CD4-positive, alpha-beta T cell treated with Interleukin-15 for 1 hour (primary cell): ENCODE measurements around the gene PRXL2A.

Source experiments
- DNase-seq: peaks from one replicate; pipeline ENCODE4 v3.0.0-alpha.2; 2020

The PRXL2A gene

DNA sequence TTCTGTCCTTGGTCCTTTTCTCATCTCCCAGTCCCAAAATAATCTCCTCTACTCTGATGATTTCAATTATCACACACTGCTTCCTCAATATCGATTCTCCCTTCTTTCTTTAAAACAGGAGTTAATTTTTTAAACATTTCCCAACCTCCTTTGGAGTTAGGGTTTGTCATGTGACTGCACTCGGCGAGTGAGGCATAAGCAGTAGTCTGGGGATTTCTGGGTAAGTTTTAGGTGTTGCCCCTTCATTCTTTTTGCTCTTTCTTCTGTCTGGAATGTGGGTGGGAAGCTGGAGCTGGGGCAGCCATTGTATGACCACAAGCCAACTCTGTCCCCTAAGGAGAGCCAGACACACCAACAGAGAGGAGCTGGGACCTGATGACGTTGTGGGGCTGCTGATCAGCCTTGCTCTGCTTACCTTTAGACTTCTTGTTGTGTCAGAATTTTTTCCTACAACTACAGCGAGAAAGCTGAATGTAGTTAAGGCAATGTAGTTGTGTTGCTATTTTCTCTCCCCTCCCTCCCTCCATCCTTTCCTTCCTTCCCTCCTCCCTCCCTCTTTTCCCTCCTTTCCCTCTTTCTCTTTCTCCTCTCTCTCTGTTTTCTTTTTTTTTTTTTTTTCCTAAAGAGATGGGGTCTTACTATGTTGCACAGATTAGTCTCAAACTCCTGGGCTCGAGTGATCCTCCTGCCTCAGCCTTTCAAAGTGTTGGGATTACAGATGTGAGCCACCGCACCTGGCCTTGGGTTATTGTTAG lies 39.3 kb downstream of the PRXL2A start:
- no peak for DNase-seq

DNA sequence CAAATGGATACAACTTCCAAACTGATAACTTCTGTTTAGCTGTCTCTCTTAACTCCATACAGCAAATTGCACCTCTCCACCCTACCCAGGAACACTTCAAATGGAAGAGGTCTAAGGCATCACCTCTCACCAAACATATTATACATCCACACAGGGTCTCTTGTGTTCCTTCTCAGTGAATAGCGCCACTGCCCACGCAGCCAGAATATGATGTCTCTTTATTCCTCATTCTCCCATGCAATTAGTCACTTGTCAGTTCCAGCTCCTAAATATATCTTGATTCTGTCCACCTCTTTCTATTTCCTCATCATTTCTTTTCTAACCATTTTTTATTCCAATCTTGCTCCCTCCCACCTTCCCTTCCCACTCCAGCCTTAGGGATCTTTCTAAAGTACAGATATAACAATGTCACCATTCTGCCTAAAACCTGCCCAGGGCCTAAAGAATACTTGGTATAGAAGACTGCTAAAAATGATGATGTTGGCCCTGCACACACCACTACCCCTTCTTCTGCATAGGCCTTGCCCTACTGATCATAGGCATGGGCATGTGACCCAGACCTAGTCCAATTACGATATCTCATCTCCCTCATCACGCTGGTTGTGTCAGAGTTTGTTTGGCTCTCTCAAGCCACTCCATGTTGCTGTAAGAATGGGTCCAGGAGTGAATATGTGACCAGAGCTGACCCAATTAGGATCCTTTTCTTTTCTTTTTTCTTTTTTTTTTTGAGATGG lies 40.0 kb downstream of the PRXL2A start:
- no peak for DNase-seq

DNA sequence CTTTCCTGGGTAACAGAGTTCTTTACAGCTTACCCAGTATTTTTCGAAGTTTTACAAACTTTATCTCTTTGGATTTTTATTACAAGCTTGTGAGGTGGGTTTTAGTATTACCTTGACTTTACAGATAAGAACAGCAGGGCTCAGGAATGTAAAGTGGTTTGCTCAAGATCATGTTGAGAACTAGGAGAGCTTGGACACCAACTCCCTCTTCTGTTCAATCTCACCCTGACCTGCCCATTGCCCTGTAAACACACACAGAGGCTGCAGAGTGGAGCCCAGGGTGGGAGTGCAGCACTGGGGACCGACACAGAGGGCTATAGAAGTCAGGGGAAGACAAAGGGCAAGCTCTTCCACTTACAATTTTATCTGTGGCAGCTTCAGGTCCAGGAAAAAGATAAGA lies 41.2 kb downstream of the PRXL2A start:
- DNase-seq, result no peak

DNA sequence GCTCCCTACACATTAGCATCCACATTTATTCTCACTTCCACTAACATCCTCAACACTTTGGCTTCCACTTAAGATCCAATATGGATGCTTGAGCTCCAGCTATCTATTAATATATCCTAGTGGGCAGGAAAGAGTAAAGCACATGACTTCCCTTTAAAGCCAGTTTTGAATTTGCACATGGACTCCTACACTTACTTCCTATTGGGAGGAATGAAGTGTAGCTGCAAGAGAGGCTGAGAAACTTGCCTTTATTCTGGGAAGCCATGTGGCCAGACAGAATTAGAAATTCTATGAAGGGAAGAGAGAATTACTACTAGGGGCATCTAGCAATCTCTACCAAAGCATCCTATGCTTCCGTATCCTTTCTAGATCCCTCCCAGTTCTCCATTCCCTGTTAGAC lies 42.8 kb downstream of the PRXL2A start:
- DNase-seq, result no peak

DNA sequence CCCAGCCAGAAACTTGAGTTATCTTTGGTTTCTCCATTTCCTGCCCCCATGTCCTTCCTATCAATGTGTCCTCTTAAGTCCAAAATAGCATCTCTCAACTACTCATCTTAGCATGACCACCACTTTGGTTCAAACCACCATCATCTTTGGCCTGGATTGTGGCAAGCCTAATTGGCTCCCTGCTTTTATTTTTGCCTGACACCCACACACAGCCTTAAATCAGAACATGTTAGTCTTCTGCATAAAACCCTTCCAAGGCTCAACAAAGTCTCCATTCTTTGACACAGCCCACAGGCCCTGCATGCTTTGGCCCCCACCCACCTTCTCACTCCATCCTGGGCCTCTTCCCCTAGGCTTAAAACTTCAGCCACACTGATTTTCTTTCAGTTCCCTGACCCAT lies 43.7 kb downstream of the PRXL2A start:
- no peak for DNase-seq

DNA sequence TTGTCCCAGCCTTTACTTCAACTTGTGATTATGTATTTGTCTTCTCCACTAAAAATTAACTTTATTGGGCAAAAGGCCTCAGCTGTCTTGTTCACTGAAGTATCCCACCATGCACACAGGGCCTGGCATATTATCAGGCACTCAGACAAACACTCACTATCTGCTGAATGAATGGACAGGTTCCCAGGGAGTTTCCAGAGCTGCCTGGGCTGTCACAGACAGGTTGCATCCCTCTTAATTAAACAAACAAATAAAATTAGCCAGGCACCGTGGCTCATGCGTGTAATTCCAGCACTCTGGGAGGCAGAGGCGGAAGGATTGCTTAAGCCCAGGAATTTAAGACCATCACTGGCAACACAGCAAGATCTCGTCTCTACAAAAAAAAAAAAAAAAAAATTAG lies 44.3 kb downstream of the PRXL2A start:
- no peak for DNase-seq

DNA sequence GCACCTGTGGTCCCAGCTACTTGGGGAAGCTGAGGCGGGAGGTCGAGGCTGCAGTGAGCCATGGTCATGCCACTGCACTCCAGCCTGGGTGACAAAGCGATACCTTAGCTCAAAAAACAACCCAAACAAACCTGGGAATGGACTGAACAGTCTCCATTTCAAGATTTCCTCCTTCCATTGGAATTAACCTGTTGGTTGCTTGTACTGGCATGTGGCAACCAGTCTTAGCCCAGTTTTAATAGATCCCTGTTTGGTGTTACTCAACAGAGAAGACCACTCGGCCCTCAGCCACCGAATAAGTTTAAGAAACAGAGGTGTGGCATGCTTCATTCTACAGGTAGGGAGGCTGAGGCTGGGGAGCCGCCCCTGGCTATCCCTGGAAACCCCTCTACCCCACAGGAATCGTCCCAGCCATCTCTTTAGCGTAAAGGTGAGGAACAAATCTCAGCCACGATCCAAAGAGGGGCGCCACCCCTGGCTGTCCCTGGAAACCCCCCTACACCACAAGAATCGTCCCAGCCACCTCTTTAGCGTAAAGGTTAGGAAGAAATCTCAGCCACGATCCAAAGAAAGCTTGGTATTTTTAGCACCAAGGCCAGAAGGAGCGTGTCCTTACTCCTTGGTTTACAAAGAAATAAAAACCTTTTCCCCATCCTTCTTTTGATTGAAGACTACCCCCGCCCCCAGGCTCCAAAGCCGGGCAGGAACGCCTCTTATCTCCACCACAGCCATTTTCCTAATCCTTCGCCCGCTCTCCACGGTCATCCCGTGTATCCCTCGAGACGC lies 44.9 kb downstream of the PRXL2A start:
- DNase-seq, result no peak

DNA sequence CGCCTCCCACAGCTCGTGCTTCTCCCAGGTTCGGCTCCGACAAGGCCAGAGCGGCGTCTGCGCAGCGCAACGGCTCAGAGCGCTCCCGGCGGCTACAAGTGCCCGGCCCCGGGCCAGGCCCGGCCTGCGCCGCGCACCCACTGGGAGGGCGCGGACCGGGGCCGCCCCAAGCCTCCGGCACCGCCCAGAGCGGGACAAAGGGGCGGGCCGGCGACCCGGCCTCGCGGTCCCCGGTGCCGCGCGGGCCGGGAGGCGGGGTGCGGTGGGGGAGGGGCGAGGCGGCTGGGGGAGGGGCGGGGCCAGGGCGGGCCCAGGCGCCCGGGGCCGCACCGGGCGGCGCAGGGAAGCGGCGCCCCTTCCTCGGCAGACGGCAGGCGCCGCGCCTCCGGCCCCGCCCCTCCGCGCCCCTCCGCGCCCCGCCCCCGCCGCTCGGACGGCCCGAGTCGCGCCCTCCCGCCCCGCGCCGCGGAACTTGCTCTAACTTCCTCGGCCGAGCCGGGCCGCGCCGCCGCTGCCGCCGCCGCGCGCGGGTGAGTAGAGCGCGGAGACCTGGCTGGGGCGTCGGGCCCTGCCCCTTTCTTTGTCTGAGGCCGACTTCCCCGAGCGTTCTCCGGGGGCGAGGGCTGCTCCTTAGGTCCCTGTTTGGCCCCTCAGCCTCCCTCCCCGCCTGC lies 45.6 kb downstream of the PRXL2A start, which contains the start of gene TSPAN14:
TSPAN14 (plus strand) TSS at position 469 of the 671 bp plus-strand sequence. CDS start 34,924 bp downstream, outside the sequence.
- DNase-seq, result peak; percentile 85

DNA sequence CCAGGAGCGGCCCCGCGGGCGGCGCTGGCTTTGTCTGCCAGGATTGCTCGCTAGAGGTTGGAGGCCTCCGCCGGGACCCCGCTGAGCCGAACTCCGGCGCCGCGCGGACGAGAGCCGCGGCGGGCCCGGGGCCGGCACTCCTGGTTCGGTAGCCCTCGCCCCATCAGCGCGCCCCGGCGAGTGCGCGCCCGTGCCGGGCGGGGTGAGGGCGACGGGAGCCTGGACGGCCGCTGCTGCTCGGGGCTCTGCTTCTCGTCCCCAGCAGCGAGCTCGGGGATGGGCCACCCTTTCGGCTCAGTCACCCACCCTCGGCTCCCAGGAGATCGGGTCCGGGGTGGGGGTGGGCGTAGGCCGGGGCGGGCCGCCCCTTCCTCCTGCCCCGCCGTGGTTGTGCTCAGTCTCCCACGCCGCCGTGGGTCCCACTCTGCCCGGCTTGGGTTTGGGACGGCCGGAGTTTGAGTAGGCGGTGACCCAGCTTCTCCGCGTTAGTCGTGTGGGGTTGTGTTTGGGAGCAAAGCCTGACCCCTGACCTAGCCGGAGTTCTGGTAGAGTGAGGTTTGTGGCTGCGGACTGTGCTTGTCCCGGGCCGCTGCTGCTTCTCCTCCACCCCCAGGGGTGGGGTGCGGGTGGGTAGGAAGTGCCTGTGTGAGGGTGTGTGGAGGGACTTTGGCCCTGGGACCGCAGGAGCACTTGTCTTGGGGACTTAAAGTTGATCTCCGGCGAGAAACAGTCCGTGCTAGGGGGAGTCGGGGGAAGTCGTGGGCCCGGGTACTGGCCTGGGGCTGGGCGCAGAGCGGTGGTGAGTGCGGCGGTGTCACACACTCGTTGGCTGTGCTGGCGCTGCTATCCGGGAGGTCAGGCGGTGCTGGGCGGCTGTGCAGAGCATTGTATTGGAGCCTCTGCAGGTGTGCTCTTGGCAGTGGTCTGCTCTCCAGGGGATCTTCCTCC lies 46.4 kb downstream of the PRXL2A start:
- no peak for DNase-seq

DNA sequence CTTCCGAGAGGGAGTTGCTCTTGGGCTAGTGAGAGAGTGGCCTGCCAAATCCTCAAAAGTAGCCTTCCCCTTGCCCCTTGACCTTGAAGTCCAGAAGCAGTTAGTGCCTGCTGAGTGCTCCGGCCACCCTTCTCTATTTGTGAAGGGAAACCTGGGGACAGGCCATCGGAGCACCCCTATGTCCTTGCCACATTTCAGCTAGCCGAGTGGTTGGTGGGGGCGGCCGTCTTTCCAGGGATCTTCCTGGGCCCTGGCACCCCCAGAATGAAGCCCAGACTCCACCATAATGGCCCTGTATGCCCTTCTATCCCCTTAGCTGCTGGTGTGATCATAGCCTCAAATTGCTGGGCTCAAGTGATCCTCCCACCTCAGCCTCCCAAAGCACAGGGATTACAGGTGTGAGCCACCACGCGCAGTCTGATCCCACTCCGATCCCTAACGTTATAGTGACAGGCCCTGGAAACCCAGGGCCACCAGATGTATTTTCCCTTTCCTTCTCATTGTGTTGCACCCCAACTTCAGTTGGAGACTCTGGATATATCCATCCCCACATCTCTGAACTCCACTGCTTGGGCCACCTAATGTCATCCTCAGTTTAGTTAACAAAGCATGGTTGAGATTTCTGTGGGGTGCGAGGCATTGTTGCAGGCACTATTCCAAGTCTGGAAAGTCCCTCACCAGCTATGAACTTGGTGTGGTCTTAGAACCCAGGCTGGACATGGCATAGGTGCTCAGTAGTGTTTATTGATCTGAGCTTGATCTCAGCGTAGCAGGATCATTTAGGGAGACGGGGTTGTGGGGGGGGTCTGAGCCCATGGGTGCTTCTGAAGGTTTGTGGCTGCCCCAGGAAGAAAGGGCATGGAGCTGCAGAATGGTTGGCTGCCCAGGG lies 47.4 kb downstream of the PRXL2A start:
- DNase-seq, result no peak

DNA sequence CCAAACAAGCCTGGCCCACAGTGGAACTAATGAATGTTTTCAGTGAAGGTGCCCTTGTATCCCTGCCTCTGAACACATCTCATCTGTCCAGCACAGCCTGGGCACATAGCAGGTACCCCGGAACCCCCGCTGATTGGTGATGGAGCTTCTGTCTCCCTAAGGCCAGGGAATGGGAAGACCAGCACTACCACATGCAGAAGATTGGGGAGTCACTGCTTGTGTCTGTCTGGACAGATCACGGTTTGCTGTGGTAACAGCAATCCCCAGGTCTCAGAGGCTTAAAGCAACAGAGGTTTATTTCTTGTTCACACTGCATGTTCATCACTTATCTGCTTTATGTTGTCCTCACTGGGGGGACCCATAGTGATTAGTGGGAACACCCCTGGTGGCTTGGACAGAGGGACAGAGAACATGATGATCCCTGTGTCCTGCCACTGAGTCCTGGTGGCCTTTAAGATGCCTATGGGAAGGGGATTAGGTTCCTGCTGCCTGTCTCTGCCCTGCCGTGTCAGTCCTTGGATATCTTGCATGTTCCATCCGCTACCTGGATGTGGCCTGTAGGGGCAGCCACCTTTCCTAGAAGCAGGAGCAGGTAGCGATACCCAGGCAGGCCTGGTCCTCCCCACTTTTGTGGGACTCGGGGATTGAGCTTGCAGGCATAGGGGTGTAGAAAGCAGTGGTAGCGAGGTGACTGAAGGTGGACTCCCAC lies 49.4 kb downstream of the PRXL2A start:
- DNase-seq, result no peak

DNA sequence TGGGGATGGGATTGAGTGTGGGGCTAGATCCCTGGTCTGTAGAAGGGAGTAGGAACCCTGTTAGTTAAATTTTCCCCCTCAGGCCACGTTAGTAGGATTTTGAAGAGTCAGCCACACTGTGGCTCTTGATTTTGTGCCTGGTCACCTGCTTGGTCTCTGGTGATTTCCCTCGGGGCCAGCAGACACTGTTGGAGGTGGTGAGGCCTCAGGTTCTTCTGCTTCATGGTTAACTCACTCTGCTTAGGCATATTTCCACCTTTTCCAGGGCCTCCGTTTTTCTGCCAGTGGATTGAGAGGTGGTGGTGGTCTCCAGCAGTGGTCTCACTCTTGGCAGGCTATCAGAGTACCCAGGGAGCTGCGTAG lies 49.9 kb downstream of the PRXL2A start:
- no peak for DNase-seq

DNA sequence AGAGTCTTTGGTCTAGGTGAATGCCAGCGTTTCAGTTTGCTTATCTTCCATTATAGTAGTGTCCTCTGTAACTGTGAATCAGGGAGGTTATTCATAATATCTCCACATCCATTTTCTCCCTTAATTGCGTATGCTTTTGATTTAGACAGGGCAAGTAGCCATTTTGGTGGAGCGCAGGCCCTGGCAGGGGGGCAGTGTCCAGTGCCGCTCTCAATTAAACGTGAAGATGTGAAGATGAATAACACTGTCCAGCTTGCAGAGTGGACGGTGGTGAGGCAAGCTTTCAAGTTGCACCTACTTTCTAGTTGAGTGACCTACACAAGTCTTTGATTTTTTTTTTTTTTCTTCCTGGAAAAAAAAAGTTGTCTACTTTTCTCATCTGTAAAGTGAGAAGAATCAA lies 50.3 kb downstream of the PRXL2A start:
- DNase-seq, result no peak

DNA sequence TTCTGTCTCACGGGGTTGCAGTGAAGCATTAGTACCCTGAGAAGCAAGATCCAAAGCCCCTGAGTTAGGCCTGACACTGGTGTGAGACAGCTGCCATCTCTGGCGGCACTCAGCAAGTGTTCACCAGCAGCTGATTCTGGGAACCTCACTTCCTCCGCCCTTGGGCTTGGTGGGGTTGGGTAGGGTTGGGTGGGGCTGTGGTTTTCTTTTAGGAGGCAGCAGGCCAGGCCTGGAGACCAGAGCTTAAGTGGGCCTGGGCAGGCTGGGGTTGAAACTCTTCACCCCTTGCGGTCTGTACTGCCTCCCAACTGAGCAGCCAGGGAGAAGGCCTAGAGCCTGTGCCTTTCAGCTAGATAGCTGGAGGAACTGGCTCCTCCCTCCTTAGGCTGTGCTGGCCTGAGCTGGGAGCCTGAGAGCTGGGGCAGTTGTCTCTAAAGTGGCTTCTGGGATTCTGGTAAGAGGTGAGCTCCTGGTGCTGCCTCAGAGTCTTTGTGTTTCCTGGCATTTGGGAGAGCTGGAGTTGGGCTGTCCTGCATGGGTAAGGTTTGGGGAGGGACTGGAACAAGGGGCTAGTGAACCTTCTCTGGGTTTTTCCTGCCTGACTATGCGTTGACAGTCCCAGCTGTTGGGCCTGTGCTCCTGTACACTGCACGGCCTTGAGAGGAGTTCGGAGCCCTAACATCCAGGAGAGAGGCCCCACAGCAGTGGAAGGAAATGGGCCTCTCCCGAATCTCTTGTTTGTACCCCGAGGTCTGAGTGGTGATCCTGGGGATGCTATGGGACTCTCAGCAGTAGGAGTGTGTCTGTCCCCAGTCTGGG lies 50.9 kb downstream of the PRXL2A start:
- DNase-seq, result peak; percentile 77

DNA sequence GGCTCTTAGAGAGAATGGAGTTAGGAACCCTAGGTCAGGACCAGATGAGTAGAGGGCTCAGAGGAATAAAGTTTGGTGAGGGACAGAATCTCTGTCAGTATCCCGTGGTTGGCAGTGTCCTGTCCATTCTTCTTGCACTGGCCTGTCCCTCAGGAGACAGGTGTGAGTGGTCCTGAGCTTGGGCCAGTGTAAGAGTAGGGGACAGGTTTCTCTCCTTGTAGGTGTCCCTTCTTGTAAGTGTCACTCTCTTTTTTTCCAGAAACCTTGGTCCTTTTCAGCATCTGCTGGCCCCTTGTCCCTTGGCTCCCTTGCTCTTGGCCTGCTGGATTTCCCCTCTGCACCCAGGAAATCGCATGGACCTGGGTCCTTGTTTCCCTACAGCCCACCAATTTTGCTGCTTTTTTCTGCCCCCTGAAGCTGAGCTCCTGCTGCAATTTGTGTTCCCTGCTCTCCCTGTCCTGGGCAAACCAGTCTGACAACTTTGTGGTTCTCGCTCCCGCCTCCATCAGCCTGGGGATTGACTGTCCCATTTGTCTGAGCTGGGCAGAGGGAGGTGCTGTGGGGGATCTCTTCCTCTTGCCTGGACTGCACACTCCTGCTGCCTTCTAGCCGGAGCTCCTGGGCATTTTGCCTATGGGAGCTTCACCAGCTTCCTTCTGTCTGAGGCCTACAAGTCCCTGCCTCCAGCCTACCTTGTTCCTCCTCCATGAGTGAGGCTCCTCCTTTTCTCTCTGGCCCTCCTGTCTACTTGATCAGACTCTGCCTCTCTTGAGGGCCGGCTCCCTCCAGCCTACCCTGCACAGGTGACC lies 52.3 kb downstream of the PRXL2A start:
- no peak for DNase-seq

DNA sequence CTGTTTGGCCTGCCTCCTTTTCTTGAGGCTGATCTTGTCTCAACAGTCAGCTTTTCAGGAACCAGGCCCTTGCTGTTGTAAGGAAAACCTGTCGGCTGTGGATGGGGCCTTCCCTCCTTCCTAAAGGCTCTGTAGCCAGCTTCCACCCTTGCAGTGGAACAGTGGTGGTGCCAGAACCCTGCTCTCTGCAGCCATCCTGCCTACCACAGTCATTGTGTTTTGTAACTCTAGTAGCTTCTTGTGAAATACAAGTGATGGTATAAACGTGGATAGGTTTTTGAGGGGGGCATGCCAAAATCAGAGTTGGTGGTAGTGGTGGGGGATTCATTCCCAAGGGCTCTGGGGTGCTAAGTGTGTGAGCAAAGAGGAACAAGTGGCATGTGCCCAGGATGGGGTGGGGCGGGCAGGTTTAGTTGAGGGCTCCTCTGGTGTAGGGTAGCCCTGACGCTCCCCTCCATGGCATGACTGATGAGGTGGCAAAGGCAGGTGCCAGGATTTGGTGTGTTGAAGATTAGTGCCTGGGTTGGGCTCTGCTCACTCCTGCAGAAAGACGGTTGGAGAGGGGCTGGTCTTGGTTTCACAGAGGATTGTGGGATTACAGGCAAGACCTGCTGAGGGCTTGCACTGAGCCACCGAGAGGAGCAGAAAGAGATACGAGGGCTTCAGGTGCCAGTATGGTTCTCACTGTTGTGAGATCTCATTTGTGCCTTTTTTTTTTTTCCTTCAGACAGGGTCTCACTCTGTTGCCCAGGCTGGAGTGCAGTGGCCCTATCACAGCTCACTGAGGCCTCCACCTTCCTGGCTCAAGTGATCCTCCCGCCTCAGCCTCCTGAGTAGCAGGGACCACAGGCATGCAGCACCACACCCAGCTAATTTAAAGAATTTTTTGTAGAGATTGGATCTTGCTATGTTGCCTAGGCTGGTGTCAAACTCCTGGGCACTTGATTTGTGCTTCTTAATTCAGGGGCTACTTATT lies 53.1 kb downstream of the PRXL2A start:
- DNase-seq, result no peak
